Loucy (cell line): ENCODE results near the gene DLD.

Source experiments
- H2AFZ ChIP-seq: fragments of 200-600 bp; sonication (generic); 2 replicates; pipeline ENCODE4 v1.6.0; 2016; ENCODE audit warnings: antibody characterized with exemption, mild to moderate bottlenecking, low read length, moderate library complexity
- H3F3A ChIP-seq: fragments of 200-600 bp; 2 replicates; pipeline ENCODE4 v1.6.0; 2016; ENCODE audit warnings: antibody characterized with exemption, low read depth, mild to moderate bottlenecking
- H3K27me3 ChIP-seq: fragments of 200-600 bp; sonication (generic); 2 replicates; pipeline ENCODE4 v1.6.1; 2014; ENCODE audit warnings: low read length, mild to moderate bottlenecking; ENCODE audit not compliant: insufficient read depth, poor library complexity, severe bottlenecking
- H3K36me3 ChIP-seq: fragments of 200-600 bp; sonication (generic); 2 replicates; pipeline ENCODE4 v1.6.1; 2016; ENCODE audit warnings: low read length; ENCODE audit not compliant: insufficient read depth
- H3K4me1 ChIP-seq: fragments of 200-600 bp; sonication (generic); 2 replicates; pipeline ENCODE4 v1.5.1; 2014; ENCODE audit warnings: low read length, mild to moderate bottlenecking; ENCODE audit not compliant: insufficient read depth, poor library complexity, severe bottlenecking
- H3K4me2 ChIP-seq: fragments of 200-600 bp; sonication (generic); 2 replicates; pipeline ENCODE4 v1.6.0; 2014; ENCODE audit warnings: antibody characterized with exemption, low read length, low read depth, mild to moderate bottlenecking; ENCODE audit not compliant: poor library complexity, severe bottlenecking
- H3K4me3 ChIP-seq: fragments of 200-600 bp; sonication (generic); 2 replicates; pipeline ENCODE4 v1.5.1; 2014; ENCODE audit warnings: low read length, mild to moderate bottlenecking, mixed read lengths; ENCODE audit not compliant: poor library complexity, severe bottlenecking
- H3K79me2 ChIP-seq: fragments of 200-600 bp; sonication (generic); 2 replicates; pipeline ENCODE4 v1.6.1; 2014; ENCODE audit warnings: low read length; ENCODE audit not compliant: insufficient read depth
- H3K9ac ChIP-seq: fragments of 200-600 bp; sonication (generic); 2 replicates; pipeline ENCODE4 v1.6.0; 2014; ENCODE audit warnings: mild to moderate bottlenecking, low read depth, low read length, moderate library complexity; ENCODE audit not compliant: poor library complexity, severe bottlenecking
- H3K9me2 ChIP-seq: fragments of 200-600 bp; sonication (generic); replicated peaks from 2 replicates; pipeline ENCODE4 v1.6.1; 2016; ENCODE audit warnings: low read depth, low read length, mixed read lengths
- H3K9me3 ChIP-seq: fragments of 200-600 bp; sonication (generic); 2 replicates; pipeline ENCODE4 v1.6.1; 2014; ENCODE audit warnings: mild to moderate bottlenecking, antibody characterized with exemption, low read length, low read depth; ENCODE audit not compliant: insufficient read depth
- H4K20me1 ChIP-seq: fragments of 200-600 bp; sonication (generic); 2 replicates; pipeline ENCODE4 v1.6.0; 2014; ENCODE audit warnings: antibody characterized with exemption, low read length, mild to moderate bottlenecking; ENCODE audit not compliant: insufficient read depth, poor library complexity, severe bottlenecking
- CTCF ChIP-seq: fragments of 200-600 bp; sonication (generic); conservative IDR thresholded peaks from 2 replicates; pipeline ENCODE4 v1.5.1; 2014; ENCODE audit warnings: mild to moderate bottlenecking, antibody characterized with exemption, low read length
- EZH2phosphoT487 ChIP-seq: fragments of 200-600 bp; IDR thresholded peaks from 2 replicates; pipeline ENCODE4 v1.6.1; 2018; ENCODE audit warnings: antibody characterized with exemption, mild to moderate bottlenecking, moderate library complexity, borderline replicate concordance

DLD gene

DNA sequence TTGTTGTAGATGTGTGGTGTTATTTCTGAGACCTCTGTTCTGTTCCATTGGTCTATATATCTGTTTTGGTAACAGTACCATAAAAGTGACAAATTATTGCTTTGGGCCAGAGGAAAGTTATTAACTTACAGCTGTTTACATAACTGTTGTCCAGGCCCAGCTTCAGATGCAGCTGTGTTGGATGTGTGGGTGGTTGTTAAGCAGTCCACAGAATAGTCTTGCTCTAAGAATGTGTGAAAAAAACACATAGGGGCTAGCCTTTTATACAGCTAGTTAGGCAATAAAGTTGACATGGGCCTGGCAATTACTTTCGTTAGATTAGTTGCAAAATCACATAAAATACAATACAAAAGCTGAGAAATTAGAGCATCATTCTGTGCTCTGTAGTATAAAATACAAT lies 31.9 kb downstream of the DLD start:
- Histone ChIP-seq H3K4me1 (peaks cover 28% of the 10 kb centered on the region), H4K20me1 (peaks cover 5% of the 10 kb centered on the region), H3K9ac (no peak overlapping the region), H3K4me2 (no peak overlapping the region), H3K27me3 (no peaks in the 10 kb centered on the region), H3F3A (peaks cover 3% of the 10 kb centered on the region; the same call in 1 of the 2 replicates), H3K36me3 (peaks cover 33% of the 10 kb centered on the region), H3K9me3 (no peaks in the 10 kb centered on the region), H3K79me2 (no peaks in the 10 kb centered on the region), H3K4me3 (no peak overlapping the region), H2AFZ (no peak overlapping the region), H3K9me2 (no peaks in the 10 kb centered on the region)
- TF ChIP-seq CTCF (no peak), EZH2phosphoT487 (no peak)

DNA sequence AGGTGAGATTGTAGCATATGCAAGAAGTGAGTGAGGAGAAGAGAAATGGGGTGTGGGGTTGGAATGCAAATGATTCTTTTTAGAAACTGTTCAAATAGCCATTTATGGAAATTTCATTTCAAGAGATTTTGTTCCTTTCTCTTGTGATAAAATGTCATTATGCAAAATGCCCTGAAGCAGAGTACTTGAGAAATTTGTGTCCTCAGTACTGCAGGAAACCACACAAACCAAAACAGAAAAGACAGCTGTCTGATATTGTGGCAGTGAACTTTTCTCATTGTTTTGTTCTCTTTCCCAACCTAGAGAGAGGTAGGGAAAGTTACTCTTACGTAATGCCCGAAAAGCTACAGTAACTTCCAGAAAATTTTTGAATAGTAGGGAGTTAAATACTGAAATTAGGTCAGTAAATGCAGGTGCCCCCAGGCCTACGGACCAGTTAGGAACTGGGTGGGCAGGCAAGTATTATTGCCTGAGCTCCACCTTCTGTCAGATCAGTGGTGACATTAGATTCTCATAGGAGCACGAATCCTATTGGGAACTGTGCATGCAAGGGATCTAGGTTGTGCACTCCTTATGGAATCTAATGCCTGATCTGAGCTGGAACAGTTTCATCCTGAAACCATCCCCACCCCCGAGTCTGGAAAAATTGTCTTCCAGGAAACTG lies 34.0 kb downstream of the DLD start:
- Histone ChIP-seq H3K9me2 (no peaks in the 10 kb centered on the region), H3K4me3 (no peak overlapping the region), H3K4me1 (peaks cover 24% of the 10 kb centered on the region), H3K9ac (no peak overlapping the region), H3K9me3 (no peaks in the 10 kb centered on the region), H3K79me2 (no peaks in the 10 kb centered on the region), H3K36me3 (peaks cover 12% of the 10 kb centered on the region; the same call in 1 of the 2 replicates), H3K4me2 (peak overlapping the region; percentile 25), H2AFZ (no peak overlapping the region), H4K20me1 (peaks cover 5% of the 10 kb centered on the region), H3K27me3 (no peaks in the 10 kb centered on the region), H3F3A (peaks cover 3% of the 10 kb centered on the region; the same call in 1 of the 2 replicates)
- TF ChIP-seq CTCF (no peak), EZH2phosphoT487 (no peak)

- Histone ChIP-seq H3F3A (peaks cover 3% of the 10 kb centered on the region; the same call in 1 of the 2 replicates), H3K9me3 (no peaks in the 10 kb centered on the region), H3K27me3 (no peaks in the 10 kb centered on the region), H4K20me1 (peaks cover 5% of the 10 kb centered on the region), H3K4me3 (no peak overlapping the region), H2AFZ (no peak overlapping the region), H3K4me2 (no peak overlapping the region), H3K36me3 (no peaks in the 10 kb centered on the region; the same call in 1 of the 2 replicates), H3K79me2 (no peaks in the 10 kb centered on the region), H3K9ac (no peak overlapping the region), H3K4me1 (peaks cover 13% of the 10 kb centered on the region), H3K9me2 (no peaks in the 10 kb centered on the region)
- no peak for TF ChIP-seq CTCF
- no peak for TF ChIP-seq EZH2phosphoT487
Measured at GRCh38 chr7:107926481-107926880, 35.5 kb downstream of the DLD start.
